ENCODE measurements around the gene BID.

BID gene

GRCh38 chr22:17786435-17787161 is 12.3 kb upstream of the BID start:
- intact Hi-C loops (cut with DNase I; ENCODE audit: low total_unique reads), result loop anchor here (10.0 kb wide), 1 partner anchor 232 kb away; no protein-coding TSS in a partner anchor
- no peak overlapping the region for H3K27ac ChIP-seq
- peak in 1 of 2 donors; percentile 34 for DNase-seq

GRCh38 chr22:17785185-17786184 is 11.2 kb upstream of the BID start:
- intact Hi-C loops (cut with DNase I; ENCODE audit: low total_unique reads), result loop anchor here (10.0 kb wide), 1 partner anchor 231 kb away; no protein-coding TSS in a partner anchor
- Histone ChIP-seq H3K27me3 (peaks cover 0 to 4% of the 10 kb centered on the region in 2 donors), H3K36me3 (peaks cover 19 to 29% (median 24%) of the 10 kb centered on the region in 3 donors), H3K27ac (no peak overlapping the region), H3K4me1 (peaks cover 0 to 27% (median 12%) of the 10 kb centered on the region in 4 donors), H3K4me3 (no peak overlapping the region), H3K9me3 (no peaks in the 10 kb centered on the region)
- TF ChIP-seq, protein P1, sequence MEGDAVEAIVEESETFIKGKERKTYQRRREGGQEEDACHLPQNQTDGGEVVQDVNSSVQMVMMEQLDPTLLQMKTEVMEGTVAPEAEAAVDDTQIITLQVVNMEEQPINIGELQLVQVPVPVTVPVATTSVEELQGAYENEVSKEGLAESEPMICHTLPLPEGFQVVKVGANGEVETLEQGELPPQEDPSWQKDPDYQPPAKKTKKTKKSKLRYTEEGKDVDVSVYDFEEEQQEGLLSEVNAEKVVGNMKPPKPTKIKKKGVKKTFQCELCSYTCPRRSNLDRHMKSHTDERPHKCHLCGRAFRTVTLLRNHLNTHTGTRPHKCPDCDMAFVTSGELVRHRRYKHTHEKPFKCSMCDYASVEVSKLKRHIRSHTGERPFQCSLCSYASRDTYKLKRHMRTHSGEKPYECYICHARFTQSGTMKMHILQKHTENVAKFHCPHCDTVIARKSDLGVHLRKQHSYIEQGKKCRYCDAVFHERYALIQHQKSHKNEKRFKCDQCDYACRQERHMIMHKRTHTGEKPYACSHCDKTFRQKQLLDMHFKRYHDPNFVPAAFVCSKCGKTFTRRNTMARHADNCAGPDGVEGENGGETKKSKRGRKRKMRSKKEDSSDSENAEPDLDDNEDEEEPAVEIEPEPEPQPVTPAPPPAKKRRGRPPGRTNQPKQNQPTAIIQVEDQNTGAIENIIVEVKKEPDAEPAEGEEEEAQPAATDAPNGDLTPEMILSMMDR (IDR thresholded peaks at IDR 0.05), result peak; percentile 34 to 36
- peak in 1 of 2 donors; percentile 46 for DNase-seq

More at GRCh38 chr22:17786435-17787161, 12.3 kb upstream of the BID start:
- no peak overlapping the region for H3K4me3 ChIP-seq
- TF ChIP-seq, protein P1 (IDR thresholded peaks at IDR 0.05), result no peak
- H3K27me3 ChIP-seq, result no peaks in the 10 kb centered on the region
- peaks cover 0 to 18% (median 6%) of the 10 kb centered on the region in 4 donors for H3K4me1 ChIP-seq
- no peaks in the 10 kb centered on the region for H3K9me3 ChIP-seq
- peaks cover 26 to 40% (median 35%) of the 10 kb centered on the region in 3 donors for H3K36me3 ChIP-seq

GRCh38 chr22:17784776-17785175 is 10.5 kb upstream of the BID start:
- Histone ChIP-seq H3K9me3 (no peaks in the 10 kb centered on the region), H3K4me1 (peaks cover 0 to 27% (median 12%) of the 10 kb centered on the region in 4 donors), H3K4me3 (no peak overlapping the region), H3K27me3 (peaks cover 0 to 11% of the 10 kb centered on the region in 2 donors), H3K36me3 (peaks cover 13 to 22% (median 17%) of the 10 kb centered on the region in 3 donors), H3K27ac (no peak overlapping the region)
- TF ChIP-seq, protein P1 (IDR thresholded peaks at IDR 0.05), result no peak
- intact Hi-C loops (cut with DNase I; ENCODE audit: low total_unique reads), result loop anchor here (10.0 kb wide), 1 partner anchor 230 kb away; no protein-coding TSS in a partner anchor
- DNase-seq, result no peak

- intact Hi-C loops (cut with DNase I; ENCODE audit: low total_unique reads), result loop anchor here (10.0 kb wide), 1 partner anchor 229 kb away; no protein-coding TSS in a partner anchor
- H3K9me3 ChIP-seq, result no peaks in the 10 kb centered on the region
- no peak for DNase-seq
- H3K27ac ChIP-seq, result no peak overlapping the region
- TF ChIP-seq, protein P1 (IDR thresholded peaks at IDR 0.05), result no peak
- peaks cover 4 to 13% (median 10%) of the 10 kb centered on the region in 3 donors for H3K36me3 ChIP-seq
- H3K27me3 ChIP-seq, result peaks cover 0 to 14% of the 10 kb centered on the region in 2 donors
- H3K4me3 ChIP-seq, result no peak overlapping the region
- H3K4me1 ChIP-seq, result peaks cover 0 to 27% (median 12%) of the 10 kb centered on the region in 4 donors
Measured at GRCh38 chr22:17783773-17784480, 9.7 kb upstream of the BID start.

GRCh38 chr22:17783312-17783711 is 9.0 kb upstream of the BID start:
- H3K27ac ChIP-seq, result no peak overlapping the region
- no peak for DNase-seq
- peaks cover 0 to 27% (median 12%) of the 10 kb centered on the region in 4 donors for H3K4me1 ChIP-seq
- intact Hi-C loops (cut with DNase I; ENCODE audit: low total_unique reads), result loop anchor here (10.0 kb wide), 1 partner anchor 229 kb away; no protein-coding TSS in a partner anchor
- no peak overlapping the region for H3K4me3 ChIP-seq
- TF ChIP-seq, protein P1 (IDR thresholded peaks at IDR 0.05), result no peak
- no peaks in the 10 kb centered on the region for H3K9me3 ChIP-seq
- peaks cover 0 to 14% of the 10 kb centered on the region in 2 donors for H3K27me3 ChIP-seq
- H3K36me3 ChIP-seq, result peaks cover 0 to 7% (median 4%) of the 10 kb centered on the region in 3 donors
